GM12873 (cell line): Measurements from ENCODE around the gene BTN2A1.

Source experiments
- CTCF ChIP-seq: IDR thresholded peaks from 2 replicates; pipeline ENCODE4 v1.5.1; 2012; ENCODE audit warnings: low read depth, mild to moderate bottlenecking, moderate library complexity, low read length, control low read depth; ENCODE audit not compliant: insufficient read depth; ENCODE audit errors: missing control alignments

Gene BTN2A1

GRCh38 chr6:26454631-26455030 is 3.1 kb upstream of the BTN2A1 start:
- TF ChIP-seq CTCF, result no peak

DNA sequence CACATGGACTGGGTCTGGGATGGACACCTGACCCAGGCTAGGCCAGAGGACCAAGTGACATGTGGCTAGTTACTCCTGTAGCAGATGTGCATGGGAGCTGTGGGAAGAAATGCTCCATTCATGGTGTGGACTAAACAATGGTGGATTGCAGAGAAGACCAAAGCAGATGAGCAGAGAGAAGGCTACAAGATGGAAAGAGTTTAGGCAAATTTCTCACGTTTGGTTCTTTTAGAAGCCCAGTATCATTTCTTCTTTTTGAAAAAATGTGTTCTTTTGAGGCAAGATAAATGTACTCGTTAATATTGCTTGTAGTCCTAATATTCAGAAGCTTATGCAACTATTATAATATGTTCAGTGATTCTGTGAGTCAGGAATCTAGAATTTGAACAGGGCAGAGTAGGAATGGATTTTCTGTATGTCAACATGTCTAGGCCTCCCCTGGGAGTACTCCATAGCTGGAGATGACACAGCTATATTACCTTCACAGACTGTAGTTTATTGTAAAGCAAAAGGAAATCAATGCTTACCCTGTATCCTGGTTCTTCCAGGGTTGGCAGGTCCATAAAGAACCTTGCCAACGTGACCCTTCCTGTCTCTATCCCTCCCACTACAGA is 2.3 kb upstream of the BTN2A1 start:
- TF ChIP-seq CTCF, result no peak

GRCh38 chr6:26457264-26457805 is 420 bp upstream of the BTN2A1 start:
- no peak for TF ChIP-seq CTCF

DNA sequence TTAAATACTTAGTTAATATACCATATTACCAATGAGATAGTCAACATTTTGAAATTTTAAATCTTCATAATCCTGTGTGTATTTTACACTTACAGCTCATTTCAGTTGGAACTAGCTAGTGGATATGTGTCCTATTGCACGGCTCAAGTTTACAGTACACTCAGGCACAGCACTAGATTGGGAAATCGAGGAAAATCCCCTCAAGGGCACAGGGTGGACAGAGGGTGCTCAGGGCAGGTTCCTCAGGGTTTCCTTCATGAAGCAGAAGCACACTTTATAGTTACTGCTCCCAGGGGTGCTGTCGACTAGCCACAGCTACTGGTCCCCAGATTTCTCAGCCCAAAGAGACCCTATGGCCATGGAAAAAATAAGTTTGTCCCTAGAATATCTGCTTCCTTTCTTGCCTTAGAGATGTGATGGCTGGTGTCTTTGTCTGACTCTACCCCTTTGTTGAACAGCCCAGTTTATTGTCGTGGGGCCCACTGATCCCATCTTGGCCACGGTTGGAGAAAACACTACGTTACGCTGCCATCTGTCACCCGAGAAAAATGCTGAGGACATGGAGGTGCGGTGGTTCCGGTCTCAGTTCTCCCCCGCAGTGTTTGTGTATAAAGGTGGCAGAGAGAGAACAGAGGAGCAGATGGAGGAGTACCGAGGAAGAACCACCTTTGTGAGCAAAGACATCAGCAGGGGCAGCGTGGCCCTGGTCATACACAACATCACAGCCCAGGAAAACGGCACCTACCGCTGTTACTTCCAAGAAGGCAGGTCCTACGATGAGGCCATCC is 1.5 kb downstream of the BTN2A1 start:
- TF ChIP-seq CTCF, result no peak

DNA sequence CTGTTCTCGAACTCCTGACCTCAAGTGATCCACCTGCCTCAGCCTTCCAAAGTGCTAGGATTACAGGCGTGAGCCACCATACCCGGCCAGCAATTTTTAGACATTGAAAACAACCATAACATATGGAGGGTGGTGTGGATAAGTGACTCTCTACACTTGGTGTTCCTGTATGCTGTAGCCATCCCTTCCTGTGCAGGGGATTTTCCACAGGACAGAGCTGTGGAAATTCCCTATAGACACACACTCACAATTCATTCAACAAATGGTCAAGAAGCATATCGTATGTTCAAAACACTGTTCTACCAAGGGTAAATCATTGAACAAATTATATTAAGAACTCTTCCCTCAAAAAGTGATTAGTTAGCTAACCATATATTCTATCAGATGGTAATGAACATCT is 6.3 kb downstream of the BTN2A1 start:
- TF ChIP-seq CTCF, result no peak

DNA sequence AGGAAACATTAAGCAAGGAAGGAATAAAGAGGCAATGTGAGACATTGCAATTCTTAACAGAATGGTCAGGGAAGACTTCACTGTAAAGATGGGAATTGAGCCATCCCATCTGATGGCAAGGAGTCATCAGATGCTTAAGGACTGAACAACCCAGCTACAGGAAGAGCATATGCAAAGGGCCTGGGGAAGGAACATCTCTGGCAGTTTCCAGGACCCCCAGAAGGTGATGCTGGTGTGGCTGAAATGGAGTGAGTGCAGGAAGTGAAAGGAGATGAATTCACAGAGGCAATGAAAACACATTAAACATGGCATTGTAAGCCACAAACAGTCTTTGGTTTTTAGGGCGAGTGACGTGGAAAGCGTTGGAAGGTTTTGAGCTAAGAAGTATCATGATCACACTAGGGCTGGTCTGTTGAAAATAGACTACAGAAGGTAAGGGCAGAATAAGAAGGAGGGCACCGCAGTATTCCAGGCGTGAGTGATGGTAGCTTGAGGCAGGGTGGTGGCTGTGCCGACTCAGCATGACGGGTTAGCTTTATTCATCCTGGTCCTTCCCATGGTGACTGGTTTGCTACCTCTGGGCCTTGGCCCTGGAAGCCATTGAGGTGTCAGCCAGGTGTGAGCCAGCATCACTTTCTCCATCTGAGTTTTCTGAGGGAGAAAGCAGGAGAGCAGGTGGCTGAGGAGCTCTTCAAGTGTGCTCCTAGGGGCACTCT is 6.8 kb downstream of the BTN2A1 start:
- no peak for TF ChIP-seq CTCF

GRCh38 chr6:26465776-26466175 is 8.0 kb downstream of the BTN2A1 start:
- TF ChIP-seq CTCF, result no peak
